Ascending aorta (tissue), 2 donors: ENCODE data around the gene ENPP6. TPM values are rescaled to one million over a fixed set of nuclear protein-coding genes. Genes with fewer than 3 reads are reported as not detected.

Source experiments
- DNase-seq, 2 donors: peaks; one replicate each; pipeline ENCODE4 v3.0.0-alpha.2; 2019; ENCODE audit warnings: low spot score in 2 of 2
- H3K27ac ChIP-seq, 2 donors: fragments of 200-600 bp; sonication (generic); one replicate each; pipeline ENCODE4 v1.5.1; 2016 to 2017; ENCODE audit warnings: mild to moderate bottlenecking in 1 of 2
- H3K27me3 ChIP-seq: fragments of 200-600 bp; sonication (generic); one replicate; pipeline ENCODE4 v1.5.1; 2017
- H3K36me3 ChIP-seq, 2 donors: fragments of 200-600 bp; sonication (generic); one replicate each; pipeline ENCODE4 v1.5.1; 2016
- H3K4me1 ChIP-seq, 2 donors: fragments of 200-600 bp; sonication (generic); one replicate each; pipeline ENCODE4 v1.5.1; 2016 to 2017; ENCODE audit warnings: mild to moderate bottlenecking in 1 of 2
- H3K4me3 ChIP-seq, 2 donors: fragments of 200-600 bp; sonication (generic); one replicate each; pipeline ENCODE4 v1.5.1; 2016 to 2017; ENCODE audit warnings: mild to moderate bottlenecking in 1 of 2
- H3K9me3 ChIP-seq, 2 donors: fragments of 200-600 bp; sonication (generic); one replicate each; pipeline ENCODE4 v1.5.1; 2016
- CTCF ChIP-seq, 3 experiments: fragments of 200-600 bp in 2 of 3; fragments of 450-650 bp in 1 of 3; sonication (generic) in 2 of 3; IDR thresholded peaks; one replicate each; pipeline ENCODE4 v1.5.1; 2016 to 2019; ENCODE audit warnings: antibody characterized with exemption in 3 of 3, mild to moderate bottlenecking in 1 of 3, moderate library complexity in 1 of 3
- intact Hi-C: fragments of 100-400 bp; cut with DNase I; formaldehyde crosslinking; loops from one replicate; pipeline ENCODE4 v1.15.1; 2023
- total RNA-seq: library from RNA; depleted of rRNA; stranded (reverse); fragments of >200 nt; gene quantifications from one replicate; pipeline ENCODE4 v1.1.0, GENCODE V29; 2016

ENPP6 gene
- total RNA-seq, 1 donor from 2014 or later, result not detected

- no peak overlapping the region for H3K27ac ChIP-seq
- no peak overlapping the region for H3K4me3 ChIP-seq
- H3K27me3 ChIP-seq, result no peaks in the 10 kb centered on the region
- no peaks in the 10 kb centered on the region for H3K4me1 ChIP-seq
- intact Hi-C loops, result no loop called here
- no peak for DNase-seq
- TF ChIP-seq CTCF (IDR thresholded peaks at IDR 0.05), result no peak
- no peaks in the 10 kb centered on the region for H3K36me3 ChIP-seq
- peaks cover 5 to 29% of the 10 kb centered on the region in 2 donors for H3K9me3 ChIP-seq
Observed at GRCh38 chr4:184046148-184046547, 171.5 kb downstream of the ENPP6 start.

- no peak overlapping the region for H3K27ac ChIP-seq
- peaks cover 3 to 12% of the 10 kb centered on the region in 2 donors for H3K9me3 ChIP-seq
- intact Hi-C loops, result no loop called here
- no peak overlapping the region for H3K4me3 ChIP-seq
- H3K36me3 ChIP-seq, result no peaks in the 10 kb centered on the region
- H3K27me3 ChIP-seq, result no peaks in the 10 kb centered on the region
- no peak for DNase-seq
- no peaks in the 10 kb centered on the region for H3K4me1 ChIP-seq
- no peak for TF ChIP-seq CTCF (IDR thresholded peaks at IDR 0.05)
Observed at GRCh38 chr4:184041156-184041555, 176.5 kb downstream of the ENPP6 start.

- no peak for DNase-seq
- Histone ChIP-seq H3K27ac (no peak overlapping the region), H3K4me3 (no peak overlapping the region), H3K36me3 (no peaks in the 10 kb centered on the region), H3K27me3 (no peaks in the 10 kb centered on the region), H3K9me3 (peaks cover 0 to 2% of the 10 kb centered on the region in 2 donors), H3K4me1 (no peaks in the 10 kb centered on the region)
- intact Hi-C loops, result no loop called here
- TF ChIP-seq CTCF (IDR thresholded peaks at IDR 0.05), result no peak
Observed at GRCh38 chr4:184039963-184040383, 177.7 kb downstream of the ENPP6 start.
